ENCODE measurements around the gene ADTRP. TPM values are rescaled to one million over a fixed set of nuclear protein-coding genes. Genes with fewer than 3 reads are reported as not detected.

Gene ADTRP
- total RNA-seq, 4 donors from 2014 or later: not detected

GRCh38 chr6:11767458-11767857 lies 11.1 kb downstream of the ADTRP start:
- no peaks in the 10 kb centered on the region for H3K27me3 ChIP-seq
- H3K4me3 ChIP-seq: no peak overlapping the region
- no peak for DNase-seq
- no peaks in the 10 kb centered on the region for H3K9me3 ChIP-seq
- TF ChIP-seq POLR2A (IDR thresholded peaks at IDR 0.05) (no peak), CTCF (IDR thresholded peaks at IDR 0.05) (no peak)
- H3K27ac ChIP-seq: no peak overlapping the region
- no peaks in the 10 kb centered on the region for H3K4me1 ChIP-seq
- intact Hi-C loops (cut with DNase I; ENCODE audit: low total_unique reads): no loop called here
- H3K36me3 ChIP-seq: no peaks in the 10 kb centered on the region

GRCh38 chr6:11766589-11767450 lies 11.8 kb downstream of the ADTRP start:
- DNase-seq: no peak
- Histone ChIP-seq H3K27me3 (no peaks in the 10 kb centered on the region), H3K4me1 (no peaks in the 10 kb centered on the region), H3K4me3 (no peak overlapping the region), H3K27ac (peak overlapping the region in 1 of 2 donors; percentile 24), H3K36me3 (no peaks in the 10 kb centered on the region), H3K9me3 (no peaks in the 10 kb centered on the region)
- no peak for TF ChIP-seq CTCF (IDR thresholded peaks at IDR 0.05)
- no peak for TF ChIP-seq POLR2A (IDR thresholded peaks at IDR 0.05)
- intact Hi-C loops (cut with DNase I; ENCODE audit: low total_unique reads): no loop called here

DNA sequence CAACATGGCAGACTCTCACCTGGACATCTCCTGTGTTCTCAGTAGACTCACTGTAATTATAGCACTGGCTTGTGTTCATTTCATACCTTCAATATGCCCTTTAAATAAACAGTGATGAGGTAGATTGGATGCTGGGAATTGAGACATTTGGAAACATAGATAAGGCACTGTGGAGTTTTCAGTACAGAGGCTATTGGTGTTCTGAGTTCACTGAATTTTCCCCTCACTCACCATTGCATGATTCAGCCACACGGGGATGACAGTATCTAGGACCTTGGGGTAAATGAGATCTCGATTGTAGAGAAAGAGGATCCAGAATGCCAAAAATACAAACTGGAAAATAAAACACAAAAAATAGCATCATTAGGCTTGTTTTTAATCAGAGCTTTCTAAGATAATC lies 12.6 kb downstream of the ADTRP start:
- peak overlapping the region in 1 of 2 donors; percentile 24 for H3K27ac ChIP-seq

DNA sequence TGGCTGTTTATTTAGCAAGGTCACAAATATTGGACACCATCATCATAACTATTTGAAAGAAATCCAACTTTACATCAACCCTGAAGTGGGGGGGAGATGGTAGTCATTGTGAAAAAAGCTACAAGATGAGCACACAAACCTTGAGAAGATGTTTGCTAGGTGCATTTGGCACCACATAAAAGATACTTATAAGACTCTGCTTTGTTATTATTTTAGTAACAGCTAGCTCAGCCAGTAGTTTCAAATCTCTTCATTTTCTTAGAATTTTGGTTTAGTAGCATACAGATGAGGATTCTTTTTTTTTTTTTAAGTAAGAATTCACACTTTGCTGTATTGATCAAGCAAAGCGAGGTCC lies 14.4 kb downstream of the ADTRP start:
- H3K9me3 ChIP-seq: no peaks in the 10 kb centered on the region

More for the DNA sequence above, 12.6 kb downstream of the ADTRP start:
- no peak overlapping the region for H3K4me3 ChIP-seq
- H3K36me3 ChIP-seq: no peaks in the 10 kb centered on the region
- TF ChIP-seq CTCF (IDR thresholded peaks at IDR 0.05): no peak
- no peak for TF ChIP-seq POLR2A (IDR thresholded peaks at IDR 0.05)
- H3K27me3 ChIP-seq: no peaks in the 10 kb centered on the region
- H3K9me3 ChIP-seq: no peaks in the 10 kb centered on the region
- DNase-seq: no peak
- intact Hi-C loops (cut with DNase I; ENCODE audit: low total_unique reads): no loop called here
- no peaks in the 10 kb centered on the region for H3K4me1 ChIP-seq

More for the DNA sequence above, 14.4 kb downstream of the ADTRP start:
- intact Hi-C loops (cut with DNase I; ENCODE audit: low total_unique reads): no loop called here
- no peaks in the 10 kb centered on the region for H3K27me3 ChIP-seq
- H3K4me1 ChIP-seq: no peaks in the 10 kb centered on the region
- no peaks in the 10 kb centered on the region for H3K36me3 ChIP-seq
- H3K4me3 ChIP-seq: no peak overlapping the region
- TF ChIP-seq POLR2A (IDR thresholded peaks at IDR 0.05) (no peak), CTCF (IDR thresholded peaks at IDR 0.05) (no peak)
- no peak for DNase-seq
- H3K27ac ChIP-seq: no peak overlapping the region

Measured in uterus (tissue), 4 donors.